Thyroid gland (tissue), 4 donors: ENCODE measurements around the gene RPS27L.

Experiments used
- POLR2A ChIP-seq, 2 donors: fragments of 450-650 bp; IDR thresholded peaks; one replicate each; pipeline ENCODE4 v1.6.1; 2017; ENCODE audit warnings: antibody characterized with exemption in 2 of 2, mild to moderate bottlenecking in 2 of 2, moderate library complexity in 1 of 2
- TF ChIP-seq, protein P1 (sequence below), 6 experiments: fragments of 200-600 bp in 3 of 6; fragments of 450-650 bp in 3 of 6; sonication (generic) in 3 of 6; IDR thresholded peaks; one replicate each; pipeline ENCODE4 v1.5.1; 2016 to 2019; ENCODE audit warnings: antibody characterized with exemption in 6 of 6, mild to moderate bottlenecking in 2 of 6, inconsistent platforms in 1 of 6, moderate library complexity in 1 of 6

DNA sequence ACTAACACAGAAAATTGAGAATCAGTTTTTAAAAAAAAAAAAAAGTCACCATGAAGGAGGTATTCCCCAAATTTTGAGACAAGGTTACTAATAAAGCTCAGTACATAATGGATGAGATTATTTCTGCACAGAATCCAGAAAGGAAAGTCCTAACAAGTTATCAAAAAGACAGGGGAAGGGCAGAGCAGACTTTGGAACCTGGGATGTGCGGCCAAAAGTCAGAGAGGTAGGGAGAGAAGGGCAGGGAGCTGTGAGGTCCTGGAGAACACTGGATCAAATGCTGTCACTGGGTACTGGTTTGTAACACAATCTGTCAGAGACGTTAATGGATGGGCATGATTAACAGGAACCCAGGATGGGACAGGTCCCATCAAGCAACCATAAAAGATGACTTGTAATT, 47.8 kb downstream of the RPS27L start:
- TF ChIP-seq POLR2A (IDR thresholded peaks at IDR 0.05): no peak
- TF ChIP-seq, protein P1, sequence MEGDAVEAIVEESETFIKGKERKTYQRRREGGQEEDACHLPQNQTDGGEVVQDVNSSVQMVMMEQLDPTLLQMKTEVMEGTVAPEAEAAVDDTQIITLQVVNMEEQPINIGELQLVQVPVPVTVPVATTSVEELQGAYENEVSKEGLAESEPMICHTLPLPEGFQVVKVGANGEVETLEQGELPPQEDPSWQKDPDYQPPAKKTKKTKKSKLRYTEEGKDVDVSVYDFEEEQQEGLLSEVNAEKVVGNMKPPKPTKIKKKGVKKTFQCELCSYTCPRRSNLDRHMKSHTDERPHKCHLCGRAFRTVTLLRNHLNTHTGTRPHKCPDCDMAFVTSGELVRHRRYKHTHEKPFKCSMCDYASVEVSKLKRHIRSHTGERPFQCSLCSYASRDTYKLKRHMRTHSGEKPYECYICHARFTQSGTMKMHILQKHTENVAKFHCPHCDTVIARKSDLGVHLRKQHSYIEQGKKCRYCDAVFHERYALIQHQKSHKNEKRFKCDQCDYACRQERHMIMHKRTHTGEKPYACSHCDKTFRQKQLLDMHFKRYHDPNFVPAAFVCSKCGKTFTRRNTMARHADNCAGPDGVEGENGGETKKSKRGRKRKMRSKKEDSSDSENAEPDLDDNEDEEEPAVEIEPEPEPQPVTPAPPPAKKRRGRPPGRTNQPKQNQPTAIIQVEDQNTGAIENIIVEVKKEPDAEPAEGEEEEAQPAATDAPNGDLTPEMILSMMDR (IDR thresholded peaks at IDR 0.05): no peak
